HG03103 (cell line): ENCODE results near the gene CTSE.

Experiments
- ATAC-seq: cut with Tn5 transposase; IDR thresholded peaks from one replicate; pipeline ENCODE4 v1.9.1; 2021; ENCODE audit warnings: low read depth; ENCODE audit not compliant: unreplicated experiment

The CTSE gene

DNA sequence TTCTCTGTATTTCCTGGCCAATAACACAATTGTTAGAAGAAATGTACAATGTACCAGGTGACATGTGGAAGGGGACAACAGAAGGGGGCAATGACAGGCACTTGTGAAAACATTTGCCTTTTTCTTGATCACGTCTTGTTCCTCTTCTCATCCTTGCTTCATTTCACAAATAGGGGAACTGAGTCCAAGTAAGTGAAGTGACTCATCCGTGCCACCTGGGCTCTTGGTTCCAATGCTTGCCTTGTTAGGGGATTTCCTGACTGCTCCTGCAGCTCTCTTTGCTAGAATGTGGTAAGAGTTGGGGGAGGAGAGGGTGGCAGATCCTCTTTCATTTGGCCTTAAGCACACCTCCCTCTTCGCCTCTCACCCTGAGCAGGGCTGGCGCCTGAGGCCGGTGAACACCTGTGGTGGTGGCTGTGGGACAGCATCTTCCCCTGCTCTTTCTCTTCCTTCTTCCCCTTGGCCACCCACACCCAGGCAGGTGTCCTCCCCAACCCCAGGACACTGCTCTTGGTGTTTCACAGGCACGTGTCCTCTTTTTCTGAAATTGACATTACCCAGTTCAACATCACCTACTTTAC is 27.1 kb upstream of the CTSE start:
- peak; percentile 79 for ATAC-seq

DNA sequence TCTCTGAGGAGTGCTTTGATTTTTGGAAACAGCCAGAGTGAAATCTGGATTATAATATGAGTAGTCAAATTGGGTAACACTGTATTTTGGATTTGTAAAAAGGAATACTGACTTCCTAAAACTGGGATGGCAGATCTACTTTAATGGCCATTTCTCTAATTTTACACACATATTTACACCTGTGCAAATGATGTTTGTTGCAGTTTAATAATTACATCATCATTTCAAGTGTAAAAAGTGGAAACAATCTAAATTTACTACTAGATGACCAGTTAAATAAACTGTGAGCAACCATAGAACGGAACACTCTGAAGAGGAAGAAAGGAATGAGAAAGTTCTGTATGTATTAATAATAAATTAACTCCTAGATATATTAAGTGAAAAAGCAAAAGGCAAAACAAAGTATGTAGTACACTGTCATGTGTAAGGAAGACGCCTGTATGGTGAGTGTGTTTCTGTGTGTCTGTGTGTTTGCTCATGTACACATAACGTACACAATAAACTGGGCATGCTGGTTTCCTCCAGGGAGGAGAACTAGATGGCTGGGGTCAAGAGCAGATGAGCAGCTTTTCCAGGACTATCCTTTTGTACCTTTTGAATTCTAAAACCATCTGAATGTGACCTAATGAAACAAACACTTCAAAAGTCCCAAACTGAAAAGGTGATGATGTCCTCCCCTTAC is 26.4 kb upstream of the CTSE start:
- ATAC-seq = no peak

DNA sequence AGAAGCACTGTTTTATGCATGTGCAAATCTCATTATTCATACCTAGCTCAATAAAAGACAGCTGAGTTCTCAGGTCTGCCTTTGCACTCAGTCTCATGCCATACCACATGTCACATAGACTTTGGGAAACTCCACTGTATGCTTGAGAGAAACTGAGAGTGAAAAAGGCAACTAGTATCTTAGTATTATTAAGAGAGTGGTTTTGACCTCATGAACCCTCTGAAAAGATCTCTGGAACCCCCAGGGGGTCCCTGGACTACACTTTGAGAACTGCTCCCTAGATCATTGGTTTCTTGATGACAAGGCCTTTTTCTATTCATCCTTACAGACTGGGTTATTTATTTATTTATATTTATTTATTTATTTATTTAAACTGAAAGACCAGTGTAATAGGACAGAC is 25.6 kb upstream of the CTSE start:
- ATAC-seq = peak; percentile 38

DNA sequence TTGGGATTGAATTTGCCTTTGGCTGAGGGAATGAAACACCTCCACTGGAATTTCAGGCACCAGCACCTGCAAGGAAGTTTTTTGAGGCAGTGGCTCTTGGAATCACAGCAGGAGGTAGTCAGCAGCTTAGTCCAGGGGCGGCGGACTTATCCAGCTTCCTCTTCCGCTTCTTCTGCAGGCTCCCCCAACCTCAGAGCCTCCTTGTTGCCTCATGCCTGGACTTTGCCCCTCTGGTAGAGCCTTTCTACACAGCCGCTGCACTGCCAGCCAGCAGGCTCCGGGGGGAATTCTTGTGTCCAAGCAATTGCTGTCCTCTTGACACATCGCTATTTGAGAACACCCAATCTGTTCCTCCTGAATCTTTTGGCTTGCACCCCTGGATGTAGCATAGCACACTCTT is 24.9 kb upstream of the CTSE start:
- no peak for ATAC-seq

DNA sequence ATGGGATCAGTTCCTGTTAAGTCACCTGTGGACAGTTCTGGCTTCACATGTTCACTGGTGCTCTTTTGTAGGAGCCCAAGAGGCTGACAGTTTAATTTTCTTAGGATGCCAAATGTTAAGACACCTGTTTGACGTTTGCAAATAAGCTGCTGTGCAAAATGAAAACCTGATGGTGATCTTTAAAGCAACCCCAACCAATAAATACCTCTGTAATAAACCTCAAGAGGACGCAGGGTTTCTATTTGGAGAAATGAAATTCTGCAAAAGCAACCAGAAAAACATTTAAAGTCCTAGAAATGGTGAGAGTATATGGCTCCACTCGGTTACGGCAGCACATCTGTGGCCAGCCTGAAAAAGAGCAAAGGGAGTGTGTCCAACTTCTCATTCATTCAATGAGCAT is 23.6 kb upstream of the CTSE start:
- no peak for ATAC-seq

DNA sequence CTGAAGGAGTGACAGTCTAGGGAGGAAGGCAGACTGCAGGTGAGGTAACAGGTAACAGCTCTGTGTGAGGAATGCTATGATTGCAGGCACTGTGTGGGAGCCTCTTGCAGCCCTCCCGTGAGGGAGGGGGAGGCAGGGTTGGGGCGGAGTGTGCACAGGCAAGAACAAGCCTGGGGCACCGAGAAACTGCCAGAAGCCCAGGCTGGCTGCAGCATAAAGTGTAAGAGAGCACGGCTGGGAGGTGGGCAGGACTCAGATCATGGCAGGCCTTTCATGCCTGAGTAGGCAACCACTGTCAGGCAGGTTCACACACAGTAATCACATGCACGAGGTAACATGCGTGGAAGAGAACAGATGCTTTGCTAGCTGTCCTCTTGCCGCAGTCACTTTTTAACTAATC is 17.9 kb upstream of the CTSE start:
- ATAC-seq = no peak

DNA sequence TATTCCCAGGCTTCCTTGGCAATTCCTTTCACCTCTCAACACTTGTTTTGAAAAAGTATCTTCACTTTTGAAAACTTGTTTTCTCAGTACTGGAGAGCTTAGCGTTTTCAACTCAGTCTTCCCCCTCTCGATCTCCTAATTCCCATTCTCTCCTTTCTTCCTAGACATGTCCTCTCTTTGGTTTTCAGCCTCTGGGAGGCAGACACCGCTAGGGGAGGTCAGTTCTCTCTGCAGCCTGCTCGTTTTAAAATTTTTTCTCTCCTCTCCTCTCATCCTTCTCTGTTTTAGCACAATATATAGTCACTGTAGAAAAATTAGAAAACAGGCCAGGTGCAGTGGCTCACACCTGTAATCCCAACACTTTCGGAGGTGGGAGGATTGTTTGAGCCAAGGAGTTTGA is 16.6 kb upstream of the CTSE start:
- no peak for ATAC-seq

DNA sequence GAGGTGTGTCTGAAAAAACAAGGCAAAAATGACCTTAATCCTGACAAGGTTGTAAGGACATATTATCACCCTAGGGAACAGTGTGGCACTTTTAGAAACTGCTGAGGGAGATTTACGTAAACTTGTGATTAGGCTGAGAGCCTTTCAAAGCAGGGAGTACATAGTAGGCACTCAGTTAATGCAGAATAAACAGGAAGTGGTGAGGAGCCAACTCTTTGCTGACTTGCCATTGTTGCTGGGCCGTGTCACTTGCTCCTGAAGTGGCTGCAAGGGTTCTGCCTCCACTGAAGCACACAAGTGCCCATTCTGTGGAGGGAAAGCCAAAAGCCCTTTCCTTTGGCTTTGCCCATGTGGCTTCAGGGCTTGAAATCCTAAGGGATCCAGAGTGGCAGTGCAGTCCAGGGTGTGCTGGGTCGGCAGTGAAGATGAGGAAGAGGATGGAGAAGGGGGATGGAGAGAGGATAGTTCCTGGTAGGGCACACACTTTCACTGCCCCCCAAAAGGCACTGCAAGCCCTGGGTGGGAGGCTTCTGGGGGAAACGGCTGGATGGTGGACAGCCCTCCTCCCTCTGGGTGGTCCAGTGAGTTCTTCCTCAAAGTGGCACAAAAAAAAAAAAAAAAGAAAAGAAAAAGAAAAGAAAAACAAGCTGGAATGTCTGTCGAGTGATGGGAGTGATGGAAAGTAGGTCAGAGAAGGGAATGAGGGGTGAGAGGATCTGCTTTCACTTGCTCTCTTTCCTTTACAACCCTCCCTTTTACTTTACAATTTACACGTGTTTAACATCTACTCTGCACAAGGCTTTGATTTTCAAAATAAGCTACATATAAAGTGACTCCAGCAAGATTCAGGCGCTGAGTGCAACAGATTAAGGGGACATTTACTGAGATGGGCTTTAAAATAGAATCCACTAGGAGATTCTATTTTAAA is 15.6 kb upstream of the CTSE start:
- no peak for ATAC-seq

DNA sequence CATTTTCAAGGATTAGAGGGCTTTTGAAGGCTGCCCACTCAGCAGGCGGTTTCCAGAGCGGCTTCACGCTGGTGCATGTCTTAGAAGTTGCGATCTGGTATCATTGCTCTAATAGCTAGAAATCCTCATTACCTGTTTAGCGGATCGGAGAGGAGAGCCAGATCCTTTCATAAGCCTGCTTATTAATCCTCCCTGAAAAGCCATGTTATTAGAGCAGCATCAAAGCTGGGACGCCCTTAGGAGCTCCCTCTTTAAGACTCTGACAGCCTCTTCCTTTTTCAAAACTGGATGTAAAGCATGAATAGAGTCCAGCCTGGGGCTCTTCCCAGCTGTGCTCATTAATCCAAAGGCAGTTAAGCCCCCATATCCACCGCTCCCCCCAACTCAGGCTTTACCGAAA is 13.9 kb upstream of the CTSE start:
- no peak for ATAC-seq

DNA sequence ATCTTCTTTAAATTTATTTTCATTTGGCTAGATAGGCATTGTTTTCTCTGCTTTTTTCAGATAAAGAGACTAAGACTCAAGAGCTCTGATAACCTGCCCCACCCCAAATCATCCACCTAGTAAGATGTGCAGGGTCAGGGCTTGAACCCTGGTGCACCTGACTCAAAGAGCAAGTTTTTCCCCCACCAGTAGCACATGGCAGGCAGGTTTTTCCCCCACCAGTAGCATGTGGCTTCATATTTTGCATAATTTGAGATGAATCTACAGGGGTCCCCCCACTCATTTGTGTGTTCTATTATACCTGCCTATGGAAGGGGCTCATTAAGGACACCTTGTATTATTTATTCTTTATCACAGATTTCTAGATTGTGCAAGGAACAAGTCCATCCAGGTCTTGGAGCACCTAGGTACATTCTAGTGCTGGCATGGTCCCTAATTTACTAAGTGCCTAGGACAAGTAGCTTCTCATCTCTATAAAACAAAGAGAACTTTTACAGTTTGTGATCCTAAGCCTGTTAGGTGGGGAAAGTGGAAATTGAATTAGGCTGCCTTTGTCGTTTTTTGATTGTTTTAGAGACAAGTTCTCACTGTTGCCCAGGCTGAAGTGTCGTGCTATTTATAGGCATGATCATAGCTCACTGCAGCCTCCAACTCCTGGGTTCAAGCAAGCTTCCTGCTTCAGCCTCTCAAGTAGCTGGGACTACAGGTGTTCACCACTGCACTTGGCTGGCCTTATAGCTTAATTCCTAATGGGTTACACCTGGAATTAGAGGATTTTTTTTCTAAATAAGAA is 13.2 kb upstream of the CTSE start:
- no peak for ATAC-seq

DNA sequence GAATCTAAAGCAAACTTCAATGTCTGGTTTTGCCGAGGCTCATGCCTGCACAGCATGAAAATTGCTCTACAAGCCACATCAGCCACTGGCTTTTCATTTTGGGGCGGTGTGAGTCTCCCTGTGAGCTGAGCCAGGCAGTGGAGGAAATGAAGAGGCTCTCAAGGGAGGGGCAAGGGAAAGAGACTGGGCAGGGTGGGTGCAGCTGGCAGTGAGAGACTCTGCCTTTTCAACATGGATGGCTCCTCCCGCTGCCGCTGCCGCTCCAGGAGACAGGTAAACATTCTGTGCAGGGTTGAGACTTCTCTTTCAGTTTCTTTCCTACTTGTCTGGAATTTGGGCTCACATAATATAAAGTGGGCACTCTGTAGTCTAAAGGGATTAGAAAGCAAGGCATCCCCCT is 11.3 kb upstream of the CTSE start:
- no peak for ATAC-seq

DNA sequence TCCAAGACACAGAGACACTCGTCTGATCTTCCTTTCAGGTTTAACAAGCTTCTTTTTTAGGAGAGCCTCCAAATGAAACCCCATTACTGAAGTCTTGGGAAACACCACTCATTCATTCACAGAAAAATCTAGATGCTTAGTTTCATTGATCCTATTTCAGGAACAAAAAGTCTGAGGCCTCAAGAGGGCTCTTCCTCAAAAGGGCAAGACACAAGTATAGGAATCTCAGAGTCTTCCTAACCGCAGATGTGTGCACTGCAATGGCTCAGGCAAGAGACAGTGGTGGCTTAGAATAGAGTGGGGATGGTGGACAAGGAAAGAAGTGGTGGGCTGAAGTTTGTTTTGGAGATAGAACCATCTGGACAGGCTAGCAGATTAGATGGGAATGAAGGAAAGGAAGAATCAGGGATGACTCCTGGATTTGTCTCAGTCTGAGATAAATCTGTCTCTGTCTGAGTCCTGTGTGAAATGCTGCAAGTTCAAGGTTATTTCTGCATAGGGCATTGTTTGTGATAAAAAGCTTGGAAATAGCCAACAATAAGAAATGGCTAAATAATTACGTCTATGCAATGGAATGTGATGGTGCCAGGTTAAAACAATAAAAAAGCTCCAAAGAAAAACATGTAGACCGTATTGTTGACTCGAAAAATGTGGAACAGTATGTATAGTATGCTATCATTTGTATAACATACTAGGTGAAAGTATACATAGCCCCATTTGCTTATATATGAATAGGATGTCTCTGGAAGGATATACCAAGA is 8.9 kb upstream of the CTSE start:
- ATAC-seq = no peak

DNA sequence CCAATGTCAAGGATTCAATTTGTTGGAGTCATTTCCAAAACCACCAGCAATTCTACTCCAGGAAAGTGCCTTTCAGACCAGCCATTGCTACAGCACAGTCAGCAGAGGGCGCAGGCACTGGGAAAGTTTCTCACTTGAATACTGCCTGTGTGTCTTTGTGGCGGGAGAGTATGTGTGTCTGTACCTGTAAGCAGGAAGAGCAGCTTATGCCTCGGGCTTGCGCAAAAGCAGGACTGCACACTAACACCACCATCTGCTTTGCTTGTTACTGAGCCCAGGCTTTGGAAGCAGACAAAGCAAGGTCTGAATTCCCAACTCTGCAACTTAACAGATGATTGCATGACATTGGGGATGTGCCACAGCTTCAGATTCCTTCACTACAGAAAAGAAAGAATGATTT is 7.0 kb upstream of the CTSE start:
- ATAC-seq = no peak

DNA sequence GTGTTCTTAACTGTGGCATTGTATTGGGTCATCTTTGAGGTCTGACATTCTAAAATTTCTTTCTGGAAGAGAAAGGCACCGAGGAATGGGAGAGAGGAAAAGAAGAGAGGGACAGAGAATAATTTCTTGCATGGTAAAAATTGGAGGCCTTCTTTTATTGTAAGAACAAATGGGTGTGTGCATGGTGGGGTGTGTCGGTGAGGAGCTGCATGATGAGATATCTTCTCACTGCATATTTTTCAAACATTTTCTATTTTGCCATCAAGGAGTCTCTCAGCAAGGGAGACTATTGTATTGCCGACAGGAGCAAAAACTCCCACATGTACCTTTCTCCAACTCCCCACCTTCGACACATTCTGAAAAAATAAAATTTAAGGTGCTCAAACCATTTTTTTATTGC is 6.5 kb upstream of the CTSE start:
- no peak for ATAC-seq

DNA sequence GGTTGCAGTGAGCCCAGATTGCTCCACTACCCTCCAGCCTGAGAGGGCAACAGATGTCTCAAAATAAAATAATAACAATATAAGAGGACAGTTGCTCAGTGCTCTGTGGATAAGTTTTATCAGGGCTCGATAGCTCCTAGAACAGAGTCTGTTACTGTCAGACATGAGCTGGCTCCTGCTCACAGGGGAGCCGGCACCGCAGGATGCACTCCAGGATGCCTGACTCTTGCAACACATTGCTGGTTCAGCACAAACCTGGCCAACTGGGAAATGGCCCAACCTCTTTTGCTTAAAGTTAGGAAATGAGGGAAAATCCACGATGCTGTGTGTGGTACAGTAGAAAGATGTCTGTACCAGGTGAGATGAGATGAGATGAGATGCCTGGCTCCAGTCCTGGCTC is 5.8 kb upstream of the CTSE start:
- ATAC-seq = no peak

DNA sequence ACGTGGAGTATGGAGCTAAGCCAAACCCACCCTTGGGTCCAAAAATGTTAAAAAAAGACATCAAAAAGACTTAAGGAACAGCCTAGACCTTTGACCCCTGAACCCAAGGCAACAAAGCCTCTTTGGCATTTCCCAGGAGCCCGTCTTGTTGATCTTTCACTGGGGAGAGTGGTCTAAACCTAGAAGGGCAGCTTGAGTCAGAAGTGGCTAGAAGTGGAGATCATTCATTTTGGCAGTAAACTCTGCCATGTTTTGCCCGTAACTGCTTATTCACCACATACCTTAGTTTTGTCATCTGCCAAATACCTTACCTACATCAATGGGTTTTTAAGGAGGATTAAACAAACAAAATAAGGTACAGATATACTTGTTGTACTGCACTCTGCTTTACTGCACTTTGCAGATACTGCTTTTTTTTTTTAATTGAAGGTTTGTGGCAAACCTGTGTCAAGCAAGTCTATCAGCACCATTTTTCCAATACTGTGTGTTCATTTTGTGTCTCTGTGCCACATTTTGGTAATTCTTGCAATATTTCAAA is 1.7 kb upstream of the CTSE start:
- ATAC-seq = no peak

DNA sequence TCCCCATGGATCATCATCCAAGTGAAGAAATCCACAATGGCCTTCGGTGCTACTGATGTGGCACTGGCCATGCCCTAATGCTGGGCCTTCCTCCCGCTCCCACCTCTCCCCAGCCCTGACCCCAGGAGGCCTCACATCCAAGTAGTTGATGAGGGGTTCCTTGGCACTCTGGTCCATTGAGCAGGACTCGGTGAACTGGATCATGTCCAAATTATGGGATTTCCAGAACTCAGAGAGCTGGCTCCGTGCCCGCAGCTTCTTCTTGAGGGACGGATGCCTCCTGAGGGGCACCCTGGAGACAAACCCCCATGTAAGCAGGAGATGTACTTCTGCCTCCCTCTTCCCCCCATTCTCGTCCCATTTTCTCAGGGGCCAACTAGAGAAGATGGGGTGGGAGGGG is 929 bp downstream of the CTSE start:
- ATAC-seq = no peak

DNA sequence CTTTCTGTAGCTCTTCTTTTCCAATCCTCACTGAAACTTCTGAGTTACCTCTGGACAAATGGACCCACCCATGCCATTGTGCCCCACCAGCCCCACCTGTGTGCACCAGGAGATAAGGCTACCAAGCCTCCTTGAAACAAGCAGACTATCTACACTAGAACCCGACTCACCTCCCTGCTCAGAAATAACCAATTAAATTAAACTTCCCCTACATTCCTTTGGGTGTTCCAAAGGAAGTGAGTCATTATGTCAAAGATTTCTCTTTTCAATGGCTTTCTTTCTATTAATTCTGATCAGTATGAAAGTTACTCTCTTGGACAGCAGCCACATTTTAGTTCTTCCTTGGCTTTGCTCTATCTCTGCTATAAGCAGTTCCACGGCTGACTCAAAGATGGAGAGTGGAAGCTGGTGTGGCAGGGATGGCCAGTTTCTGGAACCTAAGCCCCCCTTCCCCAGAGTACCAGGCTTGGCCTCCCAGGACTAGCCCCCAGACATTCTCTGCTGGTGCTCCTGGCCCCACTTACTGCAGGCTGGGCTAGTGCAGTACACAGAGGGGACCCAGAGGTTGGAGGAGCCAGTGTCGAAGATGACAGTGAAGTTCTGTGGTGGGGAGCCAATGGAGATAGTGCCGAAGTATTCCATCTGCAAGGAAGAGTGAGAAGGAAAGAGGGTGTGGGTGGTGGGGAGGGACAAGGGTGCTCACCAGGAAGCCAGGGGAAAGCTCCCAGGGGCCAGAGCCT is 1.9 kb downstream of the CTSE start:
- ATAC-seq = no peak

DNA sequence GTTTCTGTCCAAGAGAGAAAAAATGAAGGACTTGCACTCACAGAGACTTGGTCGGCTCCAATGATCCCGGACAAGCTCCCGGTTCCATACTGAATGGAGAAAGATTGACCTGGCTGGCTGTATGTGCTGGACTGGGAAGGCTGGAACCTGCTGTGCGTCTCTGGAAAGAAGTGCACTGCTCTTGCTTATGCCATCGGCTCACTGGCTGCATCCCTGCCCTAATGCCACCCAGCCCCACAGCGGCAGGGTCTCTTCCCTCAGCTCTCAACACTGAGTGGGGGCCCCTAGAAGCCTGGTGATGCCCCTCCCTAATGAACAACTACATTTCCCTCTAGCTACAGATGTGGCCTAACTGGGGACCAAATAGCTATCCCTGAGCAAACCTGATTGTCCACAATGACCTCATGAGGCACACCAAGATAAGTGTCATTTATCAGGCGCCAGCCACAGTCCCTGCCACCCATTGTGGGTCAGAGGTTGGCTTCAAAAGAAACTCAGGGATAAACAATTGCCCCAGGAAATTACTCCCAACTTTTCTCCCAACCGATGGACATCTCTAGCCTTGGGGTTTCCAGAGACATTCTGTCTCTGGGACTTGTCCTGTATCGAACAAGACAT is 2.6 kb downstream of the CTSE start:
- ATAC-seq = no peak
